BLaER1 (cell line): ENCODE results near the gene FAM181B.

ENCODE experiments used
- H3K27ac ChIP-seq: shearing (Covaris generic); formaldehyde crosslinking; 2 replicates; pipeline ENCODE4 v1.8.1; 2022
- H3K27me3 ChIP-seq: shearing (Covaris generic); formaldehyde crosslinking; 2 replicates; pipeline ENCODE4 v1.8.1; 2022
- H3K36me3 ChIP-seq: shearing (Covaris generic); formaldehyde crosslinking; 2 replicates; pipeline ENCODE4 v1.8.1; 2022
- H3K4me1 ChIP-seq: shearing (Covaris generic); formaldehyde crosslinking; 2 replicates; pipeline ENCODE4 v1.8.1; 2022
- H3K4me2 ChIP-seq: shearing (Covaris generic); formaldehyde crosslinking; 2 replicates; pipeline ENCODE4 v1.8.1; 2022
- H3K4me3 ChIP-seq: shearing (Covaris generic); formaldehyde crosslinking; 2 replicates; pipeline ENCODE4 v1.8.1; 2022
- H3K9ac ChIP-seq: shearing (Covaris generic); formaldehyde crosslinking; 2 replicates; pipeline ENCODE4 v1.8.1; 2022
- H3K9me3 ChIP-seq: shearing (Covaris generic); formaldehyde crosslinking; 2 replicates; pipeline ENCODE4 v1.8.1; 2022
- H4K20me1 ChIP-seq: shearing (Covaris generic); formaldehyde crosslinking; 2 replicates; pipeline ENCODE4 v1.8.1; 2022
- Cebpa-rat ChIP-seq: shearing (Covaris generic); IDR thresholded peaks from 2 replicates; pipeline ENCODE4 v1.8.1; 2022

Gene FAM181B

GRCh38 chr11:82719361-82720105 is 14.1 kb downstream of the FAM181B start:
- Histone ChIP-seq H4K20me1 (no peaks in the 10 kb centered on the region), H3K36me3 (no peaks in the 10 kb centered on the region), H3K4me2 (peak overlapping the region; percentile 17; the same call in 1 of the 2 replicates), H3K4me1 (peaks cover 10% of the 10 kb centered on the region), H3K4me3 (no peak overlapping the region), H3K9ac (no peak overlapping the region), H3K27me3 (no peaks in the 10 kb centered on the region), H3K9me3 (no peaks in the 10 kb centered on the region), H3K27ac (no peak overlapping the region)
- no peak for TF ChIP-seq Cebpa-rat

GRCh38 chr11:82718821-82719220 is 14.8 kb downstream of the FAM181B start:
- no peak overlapping the region for H3K4me3 ChIP-seq
- H3K9ac ChIP-seq: no peak overlapping the region
- TF ChIP-seq Cebpa-rat: no peak
- no peaks in the 10 kb centered on the region for H4K20me1 ChIP-seq
- no peaks in the 10 kb centered on the region for H3K36me3 ChIP-seq
- H3K4me2 ChIP-seq: no peak overlapping the region
- no peaks in the 10 kb centered on the region for H3K9me3 ChIP-seq
- H3K27me3 ChIP-seq: no peaks in the 10 kb centered on the region
- H3K27ac ChIP-seq: no peak overlapping the region
- H3K4me1 ChIP-seq: peaks cover 10% of the 10 kb centered on the region

GRCh38 chr11:82718307-82718706 is 15.4 kb downstream of the FAM181B start:
- no peaks in the 10 kb centered on the region for H4K20me1 ChIP-seq
- H3K4me1 ChIP-seq: peaks cover 10% of the 10 kb centered on the region
- H3K27me3 ChIP-seq: no peaks in the 10 kb centered on the region
- H3K4me2 ChIP-seq: no peak overlapping the region
- TF ChIP-seq Cebpa-rat: no peak
- no peaks in the 10 kb centered on the region for H3K36me3 ChIP-seq
- no peak overlapping the region for H3K9ac ChIP-seq
- no peak overlapping the region for H3K4me3 ChIP-seq
- no peak overlapping the region for H3K27ac ChIP-seq
- no peaks in the 10 kb centered on the region for H3K9me3 ChIP-seq

- no peaks in the 10 kb centered on the region for H3K9me3 ChIP-seq
- TF ChIP-seq Cebpa-rat: no peak
- H3K36me3 ChIP-seq: no peaks in the 10 kb centered on the region
- H3K4me3 ChIP-seq: no peak overlapping the region
- H3K27me3 ChIP-seq: no peaks in the 10 kb centered on the region
- no peak overlapping the region for H3K27ac ChIP-seq
- peaks cover 7% of the 10 kb centered on the region for H3K4me1 ChIP-seq
- no peaks in the 10 kb centered on the region for H4K20me1 ChIP-seq
- no peak overlapping the region for H3K9ac ChIP-seq
- H3K4me2 ChIP-seq: no peak overlapping the region
Observed at GRCh38 chr11:82714346-82715174, 19.1 kb downstream of the FAM181B start.

- Histone ChIP-seq H3K4me2 (no peak overlapping the region), H3K4me1 (no peaks in the 10 kb centered on the region), H3K9me3 (no peaks in the 10 kb centered on the region), H3K9ac (no peak overlapping the region), H3K36me3 (no peaks in the 10 kb centered on the region), H3K27me3 (no peaks in the 10 kb centered on the region), H4K20me1 (no peaks in the 10 kb centered on the region), H3K4me3 (no peak overlapping the region), H3K27ac (no peak overlapping the region)
- TF ChIP-seq Cebpa-rat: no peak
Observed at GRCh38 chr11:82711648-82712047, 22.0 kb downstream of the FAM181B start.

GRCh38 chr11:82703796-82704195 is 29.9 kb downstream of the FAM181B start:
- Histone ChIP-seq H3K9me3 (no peaks in the 10 kb centered on the region), H3K27me3 (no peaks in the 10 kb centered on the region), H3K4me3 (no peak overlapping the region), H3K4me2 (no peak overlapping the region), H3K9ac (no peak overlapping the region), H3K27ac (no peak overlapping the region), H3K4me1 (no peaks in the 10 kb centered on the region), H4K20me1 (no peaks in the 10 kb centered on the region), H3K36me3 (no peaks in the 10 kb centered on the region)
- TF ChIP-seq Cebpa-rat: no peak

GRCh38 chr11:82703226-82703625 is 30.4 kb downstream of the FAM181B start:
- no peaks in the 10 kb centered on the region for H3K36me3 ChIP-seq
- no peaks in the 10 kb centered on the region for H4K20me1 ChIP-seq
- no peak overlapping the region for H3K4me2 ChIP-seq
- no peak overlapping the region for H3K27ac ChIP-seq
- H3K9ac ChIP-seq: no peak overlapping the region
- H3K4me3 ChIP-seq: no peak overlapping the region
- H3K4me1 ChIP-seq: no peaks in the 10 kb centered on the region
- no peak for TF ChIP-seq Cebpa-rat
- H3K27me3 ChIP-seq: no peaks in the 10 kb centered on the region
- H3K9me3 ChIP-seq: no peaks in the 10 kb centered on the region

GRCh38 chr11:82701847-82702520 is 31.7 kb downstream of the FAM181B start:
- H3K9me3 ChIP-seq: no peaks in the 10 kb centered on the region
- H3K27ac ChIP-seq: no peak overlapping the region
- H3K4me3 ChIP-seq: no peak overlapping the region
- no peak overlapping the region for H3K4me2 ChIP-seq
- no peaks in the 10 kb centered on the region for H3K36me3 ChIP-seq
- no peaks in the 10 kb centered on the region for H3K27me3 ChIP-seq
- TF ChIP-seq Cebpa-rat: no peak
- H3K9ac ChIP-seq: no peak overlapping the region
- no peaks in the 10 kb centered on the region for H3K4me1 ChIP-seq
- no peaks in the 10 kb centered on the region for H4K20me1 ChIP-seq

- no peaks in the 10 kb centered on the region for H3K27me3 ChIP-seq
- no peak overlapping the region for H3K4me3 ChIP-seq
- no peak for TF ChIP-seq Cebpa-rat
- H3K27ac ChIP-seq: no peak overlapping the region
- no peaks in the 10 kb centered on the region for H3K36me3 ChIP-seq
- H4K20me1 ChIP-seq: no peaks in the 10 kb centered on the region
- no peak overlapping the region for H3K9ac ChIP-seq
- H3K9me3 ChIP-seq: no peaks in the 10 kb centered on the region
- no peak overlapping the region for H3K4me2 ChIP-seq
- no peaks in the 10 kb centered on the region for H3K4me1 ChIP-seq
Observed at GRCh38 chr11:82698576-82699352, 34.9 kb downstream of the FAM181B start.
